SK-MEL-5 (cell line): Measurements from ENCODE around the gene IRS1. TPM values are rescaled to one million over a fixed set of nuclear protein-coding genes. Genes with fewer than 3 reads are reported as not detected.
A peak's percentile ranks its signal among the peaks of the same experiment; 100 is the strongest.

Source experiments
- DNase-seq: peaks from one replicate; pipeline ENCODE4 v3.0.0-alpha.2; 2016; ENCODE audit warnings: low read depth, low spot score
- in situ Hi-C: cut with HindIII; loops from 2 replicates; pipeline ENCODE4 v1.10.0; 2016; ENCODE audit warnings: low sequenced_read_pairs, high pct_unique_total_duplicates, low pct_unique_long_range_greater_than_20kb
- total RNA-seq: library from RNA; depleted of rRNA; stranded (reverse); fragments of >200 nt; shearing (Covaris generic); gene quantifications from 2 replicates; pipeline ENCODE4 v1.2.3, GENCODE V29; 2014

IRS1 gene
- total RNA-seq, 1 experiment from 2014 or later, result 4.2 TPM

GRCh38 chr2:226742347-226742746, 57.3 kb downstream of the IRS1 start:
- no peak for DNase-seq
- in situ Hi-C loops, result no loop called here

- DNase-seq, result no peak
- in situ Hi-C loops, result no loop called here
Observed at GRCh38 chr2:226740039-226740648, 59.5 kb downstream of the IRS1 start.

GRCh38 chr2:226739545-226740030, 60.0 kb downstream of the IRS1 start:
- in situ Hi-C loops, result no loop called here
- no peak for DNase-seq

GRCh38 chr2:226738821-226739544, 60.6 kb downstream of the IRS1 start:
- in situ Hi-C loops, result no loop called here
- DNase-seq, result no peak

- no peak for DNase-seq
Observed at GRCh38 chr2:226738191-226738820, 61.3 kb downstream of the IRS1 start.

GRCh38 chr2:226736382-226736781, 63.2 kb downstream of the IRS1 start:
- peak; percentile 6 for DNase-seq
- in situ Hi-C loops, result no loop called here

More at GRCh38 chr2:226738191-226738820, 61.3 kb downstream of the IRS1 start:
- in situ Hi-C loops, result no loop called here

- in situ Hi-C loops, result no loop called here
- no peak for DNase-seq
Observed at GRCh38 chr2:226733927-226734564, 65.6 kb downstream of the IRS1 start.

GRCh38 chr2:226733189-226733858, 66.3 kb downstream of the IRS1 start:
- in situ Hi-C loops, result no loop called here
- no peak for DNase-seq

- DNase-seq, result no peak
- in situ Hi-C loops, result no loop called here
Observed at GRCh38 chr2:226732478-226733188, 67.0 kb downstream of the IRS1 start.

GRCh38 chr2:226730481-226730880, 69.1 kb downstream of the IRS1 start:
- in situ Hi-C loops, result no loop called here
- peak; percentile 27 for DNase-seq

GRCh38 chr2:226728996-226729395, 70.6 kb downstream of the IRS1 start:
- in situ Hi-C loops, result no loop called here
- peak; percentile 3 for DNase-seq

- in situ Hi-C loops, result no loop called here
Observed at GRCh38 chr2:226727251-226727650, 72.4 kb downstream of the IRS1 start.

GRCh38 chr2:226726546-226726945, 73.1 kb downstream of the IRS1 start:
- DNase-seq, result no peak
- in situ Hi-C loops, result no loop called here

More at GRCh38 chr2:226727251-226727650, 72.4 kb downstream of the IRS1 start:
- DNase-seq, result no peak

- in situ Hi-C loops, result no loop called here
- no peak for DNase-seq
Observed at GRCh38 chr2:226725126-226725860, 74.3 kb downstream of the IRS1 start.

- DNase-seq, result no peak
- in situ Hi-C loops, result no loop called here
Observed at GRCh38 chr2:226721541-226721940, 78.1 kb downstream of the IRS1 start.

- no peak for DNase-seq
- in situ Hi-C loops, result no loop called here
Observed at GRCh38 chr2:226720948-226721347, 78.7 kb downstream of the IRS1 start.

- in situ Hi-C loops, result no loop called here
- DNase-seq, result no peak
Observed at GRCh38 chr2:226717719-226718118, 81.9 kb downstream of the IRS1 start.
